Inflammatory macrophage (primary cell): ENCODE measurements around the gene LRPPRC.
A peak's percentile ranks its signal among the peaks of the same experiment; 100 is the strongest.
"Not testable (repeated sequence)": the region's sequence is repeated elsewhere in the genome, so short reads cannot be mapped to it uniquely, and the experiment has no call there.

Experiments used
- DNase-seq, 2 donors: peaks; one replicate each; pipeline ENCODE4 v3.0.0-alpha.2; 2020 to 2022

The LRPPRC gene

GRCh38 chr2:43977677-43978375 lies 18.0 kb downstream of the LRPPRC start:
- no peak for DNase-seq

- no peak for DNase-seq
Observed at GRCh38 chr2:43960921-43961320, 34.9 kb downstream of the LRPPRC start.

- no peak for DNase-seq
Observed at GRCh38 chr2:43958397-43959275, 37.2 kb downstream of the LRPPRC start.

- DNase-seq, result peak; percentile 3 to 17
Observed at GRCh38 chr2:43950383-43951008, 45.3 kb downstream of the LRPPRC start.

GRCh38 chr2:43948370-43948769 lies 47.4 kb downstream of the LRPPRC start:
- DNase-seq, result no peak

- DNase-seq, result no peak
Observed at GRCh38 chr2:43946685-43947084, 49.1 kb downstream of the LRPPRC start.

- DNase-seq, result no peak
Observed at GRCh38 chr2:43945439-43945838, 50.4 kb downstream of the LRPPRC start.

GRCh38 chr2:43944915-43945314 lies 50.9 kb downstream of the LRPPRC start:
- DNase-seq, result no peak

- DNase-seq, result no peak
Observed at GRCh38 chr2:43943809-43944452, 51.9 kb downstream of the LRPPRC start.

- no peak for DNase-seq
Observed at GRCh38 chr2:43943323-43943722, 52.5 kb downstream of the LRPPRC start.

- DNase-seq, result no peak
Observed at GRCh38 chr2:43942881-43943280, 52.9 kb downstream of the LRPPRC start.

GRCh38 chr2:43941966-43942365 lies 53.8 kb downstream of the LRPPRC start:
- DNase-seq, result no peak

- DNase-seq, result no peak
Observed at GRCh38 chr2:43941359-43941758, 54.4 kb downstream of the LRPPRC start.

- DNase-seq, result no peak
Observed at GRCh38 chr2:43939695-43940256, 56.0 kb downstream of the LRPPRC start.

- no peak for DNase-seq
Observed at GRCh38 chr2:43937269-43937820, 58.4 kb downstream of the LRPPRC start.

GRCh38 chr2:43934567-43934966 lies 61.2 kb downstream of the LRPPRC start:
- DNase-seq, result no peak

GRCh38 chr2:43931293-43931692 lies 64.5 kb downstream of the LRPPRC start:
- no peak for DNase-seq

GRCh38 chr2:43927442-43927841 lies 68.3 kb downstream of the LRPPRC start:
- DNase-seq, result no peak

GRCh38 chr2:43925431-43925830 lies 70.4 kb downstream of the LRPPRC start:
- no peak for DNase-seq

- no peak for DNase-seq
Observed at GRCh38 chr2:43924463-43924862, 71.3 kb downstream of the LRPPRC start.

GRCh38 chr2:43911136-43911790 lies 84.5 kb downstream of the LRPPRC start:
- not testable (repeated sequence) for DNase-seq
